ENCODE results near the gene BUD31.

DNA sequence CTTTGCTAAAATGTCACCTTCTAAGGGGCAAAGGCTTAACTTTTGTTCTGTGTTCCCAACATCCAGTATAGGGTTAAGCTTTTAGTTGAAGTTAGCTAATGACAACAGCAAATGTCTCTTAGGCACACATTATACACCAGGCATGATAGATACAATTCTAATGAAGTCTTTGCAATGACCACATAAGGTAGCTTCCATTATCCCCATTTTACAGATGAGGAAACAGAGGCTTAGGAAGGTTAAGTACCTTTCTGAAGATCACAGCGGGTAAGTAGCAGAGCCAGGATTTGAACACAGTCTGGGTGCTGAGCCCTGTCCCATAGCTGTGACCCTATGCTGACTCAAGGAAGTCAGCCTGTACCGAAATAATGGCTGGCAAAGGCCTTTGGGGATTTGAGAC is 1.9 kb downstream of the BUD31 start:
- TF ChIP-seq EP300 (IDR thresholded peaks at IDR 0.05), result no peak
- TF ChIP-seq, protein P1, sequence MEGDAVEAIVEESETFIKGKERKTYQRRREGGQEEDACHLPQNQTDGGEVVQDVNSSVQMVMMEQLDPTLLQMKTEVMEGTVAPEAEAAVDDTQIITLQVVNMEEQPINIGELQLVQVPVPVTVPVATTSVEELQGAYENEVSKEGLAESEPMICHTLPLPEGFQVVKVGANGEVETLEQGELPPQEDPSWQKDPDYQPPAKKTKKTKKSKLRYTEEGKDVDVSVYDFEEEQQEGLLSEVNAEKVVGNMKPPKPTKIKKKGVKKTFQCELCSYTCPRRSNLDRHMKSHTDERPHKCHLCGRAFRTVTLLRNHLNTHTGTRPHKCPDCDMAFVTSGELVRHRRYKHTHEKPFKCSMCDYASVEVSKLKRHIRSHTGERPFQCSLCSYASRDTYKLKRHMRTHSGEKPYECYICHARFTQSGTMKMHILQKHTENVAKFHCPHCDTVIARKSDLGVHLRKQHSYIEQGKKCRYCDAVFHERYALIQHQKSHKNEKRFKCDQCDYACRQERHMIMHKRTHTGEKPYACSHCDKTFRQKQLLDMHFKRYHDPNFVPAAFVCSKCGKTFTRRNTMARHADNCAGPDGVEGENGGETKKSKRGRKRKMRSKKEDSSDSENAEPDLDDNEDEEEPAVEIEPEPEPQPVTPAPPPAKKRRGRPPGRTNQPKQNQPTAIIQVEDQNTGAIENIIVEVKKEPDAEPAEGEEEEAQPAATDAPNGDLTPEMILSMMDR (IDR thresholded peaks at IDR 0.05), result no peak
- no peak for TF ChIP-seq POLR2A (IDR thresholded peaks at IDR 0.05)
- TF ChIP-seq POLR2AphosphoS5 (IDR thresholded peaks at IDR 0.05), result no peak

All from stomach (tissue), 4 donors.